ENCODE measurements around the gene DGKI. TPM values are rescaled to one million over a fixed set of nuclear protein-coding genes. Genes with fewer than 3 reads are reported as not detected.

DGKI gene
- polyA plus RNA-seq, 2 donors, result 0.09 to 0.12 TPM

- Histone ChIP-seq H3K36me3 (ENCODE audit: control insufficient read depth in 2 of 2, insufficient read depth in 2 of 2, low read length in 1 of 2) (no peaks in the 10 kb centered on the region), H3K4me3 (ENCODE audit: low read depth in 1 of 2, low read length in 2 of 2) (no peak overlapping the region), H3K27ac (ENCODE audit: low read depth in 2 of 2, low read length in 1 of 2) (no peak overlapping the region), H3K4me1 (ENCODE audit: control insufficient read depth in 2 of 2, insufficient read depth in 2 of 2, low read length in 1 of 2) (no peaks in the 10 kb centered on the region), H3K9me3 (ENCODE audit: control insufficient read depth in 2 of 2, insufficient read depth in 1 of 2, low read depth in 1 of 2, low read length in 1 of 2) (no peaks in the 10 kb centered on the region), H3K27me3 (ENCODE audit: control insufficient read depth in 1 of 2, insufficient read depth in 2 of 2, low read length in 2 of 2) (peaks cover 0 to 3% of the 10 kb centered on the region in 2 donors)
- WGBS, 2 donors, result 64 to 71% methylated on average over 7 of the region's 7 CpGs
Observed at GRCh38 chr7:137684316-137684715, 162.5 kb downstream of the DGKI start.

GRCh38 chr7:137682596-137682995 is 164.2 kb downstream of the DGKI start:
- no peaks in the 10 kb centered on the region for H3K4me1 ChIP-seq (ENCODE audit: control insufficient read depth in 2 of 2, insufficient read depth in 2 of 2, low read length in 1 of 2)
- no peak overlapping the region for H3K27ac ChIP-seq (ENCODE audit: low read depth in 2 of 2, low read length in 1 of 2)
- no peak overlapping the region for H3K4me3 ChIP-seq (ENCODE audit: low read depth in 1 of 2, low read length in 2 of 2)
- peaks cover 0 to 3% of the 10 kb centered on the region in 2 donors for H3K27me3 ChIP-seq (ENCODE audit: control insufficient read depth in 1 of 2, insufficient read depth in 2 of 2, low read length in 2 of 2)
- no peaks in the 10 kb centered on the region for H3K36me3 ChIP-seq (ENCODE audit: control insufficient read depth in 2 of 2, insufficient read depth in 2 of 2, low read length in 1 of 2)
- no peaks in the 10 kb centered on the region for H3K9me3 ChIP-seq (ENCODE audit: control insufficient read depth in 2 of 2, insufficient read depth in 1 of 2, low read depth in 1 of 2, low read length in 1 of 2)

- no peaks in the 10 kb centered on the region for H3K36me3 ChIP-seq (ENCODE audit: control insufficient read depth in 2 of 2, insufficient read depth in 2 of 2, low read length in 1 of 2)
- no peak overlapping the region for H3K4me3 ChIP-seq (ENCODE audit: low read depth in 1 of 2, low read length in 2 of 2)
- WGBS, 2 donors, result 62 to 69% methylated on average over 7 of the region's 7 CpGs
- H3K9me3 ChIP-seq (ENCODE audit: control insufficient read depth in 2 of 2, insufficient read depth in 1 of 2, low read depth in 1 of 2, low read length in 1 of 2), result no peaks in the 10 kb centered on the region
- H3K27me3 ChIP-seq (ENCODE audit: control insufficient read depth in 1 of 2, insufficient read depth in 2 of 2, low read length in 2 of 2), result peaks cover 0 to 3% of the 10 kb centered on the region in 2 donors
- no peaks in the 10 kb centered on the region for H3K4me1 ChIP-seq (ENCODE audit: control insufficient read depth in 2 of 2, insufficient read depth in 2 of 2, low read length in 1 of 2)
- no peak overlapping the region for H3K27ac ChIP-seq (ENCODE audit: low read depth in 2 of 2, low read length in 1 of 2)
Observed at GRCh38 chr7:137681657-137682562, 164.9 kb downstream of the DGKI start.

GRCh38 chr7:137674551-137675409 is 172.0 kb downstream of the DGKI start:
- 64 to 77% methylated on average over 11 of the region's 11 CpGs for WGBS, 2 donors
- H3K36me3 ChIP-seq (ENCODE audit: control insufficient read depth in 2 of 2, insufficient read depth in 2 of 2, low read length in 1 of 2), result no peaks in the 10 kb centered on the region
- H3K27me3 ChIP-seq (ENCODE audit: control insufficient read depth in 1 of 2, insufficient read depth in 2 of 2, low read length in 2 of 2), result no peaks in the 10 kb centered on the region
- H3K9me3 ChIP-seq (ENCODE audit: control insufficient read depth in 2 of 2, insufficient read depth in 1 of 2, low read depth in 1 of 2, low read length in 1 of 2), result no peaks in the 10 kb centered on the region
- H3K4me1 ChIP-seq (ENCODE audit: control insufficient read depth in 2 of 2, insufficient read depth in 2 of 2, low read length in 1 of 2), result peaks cover 0 to 2% of the 10 kb centered on the region in 2 donors
- no peak overlapping the region for H3K4me3 ChIP-seq (ENCODE audit: low read depth in 1 of 2, low read length in 2 of 2)
- H3K27ac ChIP-seq (ENCODE audit: low read depth in 2 of 2, low read length in 1 of 2), result no peak overlapping the region

- no peaks in the 10 kb centered on the region for H3K27me3 ChIP-seq (ENCODE audit: control insufficient read depth in 1 of 2, insufficient read depth in 2 of 2, low read length in 2 of 2)
- H3K4me1 ChIP-seq (ENCODE audit: control insufficient read depth in 2 of 2, insufficient read depth in 2 of 2, low read length in 1 of 2), result peaks cover 0 to 2% of the 10 kb centered on the region in 2 donors
- no peaks in the 10 kb centered on the region for H3K9me3 ChIP-seq (ENCODE audit: control insufficient read depth in 2 of 2, insufficient read depth in 1 of 2, low read depth in 1 of 2, low read length in 1 of 2)
- H3K4me3 ChIP-seq (ENCODE audit: low read depth in 1 of 2, low read length in 2 of 2), result no peak overlapping the region
- H3K27ac ChIP-seq (ENCODE audit: low read depth in 2 of 2, low read length in 1 of 2), result no peak overlapping the region
- 65 to 71% methylated on average over 3 of the region's 3 CpGs for WGBS, 2 donors
- no peaks in the 10 kb centered on the region for H3K36me3 ChIP-seq (ENCODE audit: control insufficient read depth in 2 of 2, insufficient read depth in 2 of 2, low read length in 1 of 2)
Observed at GRCh38 chr7:137674048-137674447, 172.7 kb downstream of the DGKI start.

- H3K27me3 ChIP-seq (ENCODE audit: control insufficient read depth in 1 of 2, insufficient read depth in 2 of 2, low read length in 2 of 2), result no peaks in the 10 kb centered on the region
- H3K9me3 ChIP-seq (ENCODE audit: control insufficient read depth in 2 of 2, insufficient read depth in 1 of 2, low read depth in 1 of 2, low read length in 1 of 2), result no peaks in the 10 kb centered on the region
- H3K36me3 ChIP-seq (ENCODE audit: control insufficient read depth in 2 of 2, insufficient read depth in 2 of 2, low read length in 1 of 2), result no peaks in the 10 kb centered on the region
- H3K4me1 ChIP-seq (ENCODE audit: control insufficient read depth in 2 of 2, insufficient read depth in 2 of 2, low read length in 1 of 2), result peaks cover 0 to 2% of the 10 kb centered on the region in 2 donors
- no peak overlapping the region for H3K4me3 ChIP-seq (ENCODE audit: low read depth in 1 of 2, low read length in 2 of 2)
- no peak overlapping the region for H3K27ac ChIP-seq (ENCODE audit: low read depth in 2 of 2, low read length in 1 of 2)
- WGBS, 2 donors, result 88 to 95% methylated on average over 5 of the region's 5 CpGs
Observed at GRCh38 chr7:137671920-137672319, 174.9 kb downstream of the DGKI start.

GRCh38 chr7:137670222-137671064 is 176.3 kb downstream of the DGKI start:
- Histone ChIP-seq H3K27ac (ENCODE audit: low read depth in 2 of 2, low read length in 1 of 2) (no peak overlapping the region), H3K4me1 (ENCODE audit: control insufficient read depth in 2 of 2, insufficient read depth in 2 of 2, low read length in 1 of 2) (peaks cover 0 to 2% of the 10 kb centered on the region in 2 donors), H3K9me3 (ENCODE audit: control insufficient read depth in 2 of 2, insufficient read depth in 1 of 2, low read depth in 1 of 2, low read length in 1 of 2) (no peaks in the 10 kb centered on the region), H3K36me3 (ENCODE audit: control insufficient read depth in 2 of 2, insufficient read depth in 2 of 2, low read length in 1 of 2) (no peaks in the 10 kb centered on the region), H3K27me3 (ENCODE audit: control insufficient read depth in 1 of 2, insufficient read depth in 2 of 2, low read length in 2 of 2) (no peaks in the 10 kb centered on the region), H3K4me3 (ENCODE audit: low read depth in 1 of 2, low read length in 2 of 2) (no peak overlapping the region)
- WGBS, 2 donors, result 59 to 74% methylated on average over 7 of the region's 7 CpGs

- Histone ChIP-seq H3K36me3 (ENCODE audit: control insufficient read depth in 2 of 2, insufficient read depth in 2 of 2, low read length in 1 of 2) (no peaks in the 10 kb centered on the region), H3K27ac (ENCODE audit: low read depth in 2 of 2, low read length in 1 of 2) (no peak overlapping the region), H3K9me3 (ENCODE audit: control insufficient read depth in 2 of 2, insufficient read depth in 1 of 2, low read depth in 1 of 2, low read length in 1 of 2) (no peaks in the 10 kb centered on the region), H3K27me3 (ENCODE audit: control insufficient read depth in 1 of 2, insufficient read depth in 2 of 2, low read length in 2 of 2) (no peaks in the 10 kb centered on the region), H3K4me1 (ENCODE audit: control insufficient read depth in 2 of 2, insufficient read depth in 2 of 2, low read length in 1 of 2) (peaks cover 0 to 2% of the 10 kb centered on the region in 2 donors), H3K4me3 (ENCODE audit: low read depth in 1 of 2, low read length in 2 of 2) (no peak overlapping the region)
- WGBS, 2 donors, result 36 to 50% methylated on average over 2 of the region's 2 CpGs
Observed at GRCh38 chr7:137669706-137670105, 177.1 kb downstream of the DGKI start.

- Histone ChIP-seq H3K27me3 (ENCODE audit: control insufficient read depth in 1 of 2, insufficient read depth in 2 of 2, low read length in 2 of 2) (no peaks in the 10 kb centered on the region), H3K9me3 (ENCODE audit: control insufficient read depth in 2 of 2, insufficient read depth in 1 of 2, low read depth in 1 of 2, low read length in 1 of 2) (no peaks in the 10 kb centered on the region), H3K4me1 (ENCODE audit: control insufficient read depth in 2 of 2, insufficient read depth in 2 of 2, low read length in 1 of 2) (peaks cover 0 to 2% of the 10 kb centered on the region in 2 donors), H3K36me3 (ENCODE audit: control insufficient read depth in 2 of 2, insufficient read depth in 2 of 2, low read length in 1 of 2) (no peaks in the 10 kb centered on the region), H3K27ac (ENCODE audit: low read depth in 2 of 2, low read length in 1 of 2) (no peak overlapping the region), H3K4me3 (ENCODE audit: low read depth in 1 of 2, low read length in 2 of 2) (no peak overlapping the region)
- 58 to 60% methylated on average over 2 of the region's 2 CpGs for WGBS, 2 donors
Observed at GRCh38 chr7:137668404-137668803, 178.4 kb downstream of the DGKI start.
